Hematopoietic multipotent progenitor cell (in vitro differentiated cells): ENCODE results near the gene PCDH12. TPM values are rescaled to one million over a fixed set of nuclear protein-coding genes. Genes with fewer than 3 reads are reported as not detected.

ENCODE experiments used
- DNase-seq, 3 donors: peaks; one replicate each; pipeline ENCODE4 v3.0.0-alpha.2; 2011 to 2015; ENCODE audit warnings: low read depth in 2 of 3, low spot score in 2 of 3
- total RNA-seq: library from RNA; depleted of rRNA; stranded (reverse); fragments of >200 nt; gene quantifications from one replicate; pipeline ENCODE4 v1.2.3, GENCODE V29; 2012

The PCDH12 gene
- total RNA-seq, 1 donor, result 0.54 TPM

- no peak for DNase-seq
Measured at GRCh38 chr5:141966963-141967333, 8.9 kb upstream of the PCDH12 start.

- no peak for DNase-seq
Measured at GRCh38 chr5:141966275-141966962, 8.4 kb upstream of the PCDH12 start.

GRCh38 chr5:141965071-141965470 is 7.1 kb upstream of the PCDH12 start:
- DNase-seq, result no peak

GRCh38 chr5:141963701-141964100 is 5.7 kb upstream of the PCDH12 start:
- no peak for DNase-seq

GRCh38 chr5:141961466-141961865 is 3.5 kb upstream of the PCDH12 start:
- no peak for DNase-seq

GRCh38 chr5:141960449-141961323 is 2.7 kb upstream of the PCDH12 start:
- DNase-seq, result peak; percentile 83 to 96 (median 87)

- DNase-seq, result peak in 2 of 3 donors; percentile 33 to 53
Measured at GRCh38 chr5:141960018-141960417, 2.0 kb upstream of the PCDH12 start.

GRCh38 chr5:141958546-141959172 is 657 bp upstream of the PCDH12 start:
- DNase-seq, result no peak

- DNase-seq, result peak in 1 of 3 donors; percentile 33
Measured at GRCh38 chr5:141957367-141957996, 520 bp downstream of the PCDH12 start.

GRCh38 chr5:141954194-141954593 is 3.8 kb downstream of the PCDH12 start:
- peak in 1 of 3 donors; percentile 21 for DNase-seq

GRCh38 chr5:141952020-141952419 is 6.0 kb downstream of the PCDH12 start:
- peak in 1 of 3 donors; percentile 53 for DNase-seq

- peak in 2 of 3 donors; percentile 17 to 40 for DNase-seq
Measured at GRCh38 chr5:141951332-141951781, 6.6 kb downstream of the PCDH12 start.

GRCh38 chr5:141950207-141951005 is 7.6 kb downstream of the PCDH12 start:
- DNase-seq, result no peak

- no peak for DNase-seq
Measured at GRCh38 chr5:141949511-141949910, 8.5 kb downstream of the PCDH12 start.

- DNase-seq, result no peak
Measured at GRCh38 chr5:141948812-141949211, 9.2 kb downstream of the PCDH12 start.

- no peak for DNase-seq
Measured at GRCh38 chr5:141947316-141947715, 10.7 kb downstream of the PCDH12 start.

GRCh38 chr5:141945511-141946051 is 12.4 kb downstream of the PCDH12 start:
- no peak for DNase-seq

- DNase-seq, result no peak
Measured at GRCh38 chr5:141944076-141944475, 13.9 kb downstream of the PCDH12 start.

GRCh38 chr5:141942185-141942857 is 15.7 kb downstream of the PCDH12 start:
- DNase-seq, result no peak
